HL-60 (cell line): ENCODE results near the gene LAMA2.

Experiments
- DNase-seq, 2 experiments: peaks; one replicate each; pipeline ENCODE4 v3.0.0-alpha.2; 2010 to 2020; ENCODE audit warnings: low read depth in 1 of 2, low spot score in 1 of 2
- H3K27ac ChIP-seq: fragments of 250-450 bp; sonication (Bioruptor Pico); replicated peaks from 2 replicates; pipeline ENCODE4 v1.5.1; 2020; ENCODE audit warnings: mild to moderate bottlenecking, moderate library complexity
- H3K27me3 ChIP-seq: fragments of 250-450 bp; sonication (Bioruptor Pico); 2 replicates; pipeline ENCODE4 v1.5.1; 2021; ENCODE audit warnings: mild to moderate bottlenecking, moderate library complexity; ENCODE audit not compliant: insufficient read depth, poor library complexity, severe bottlenecking
- H3K4me3 ChIP-seq: replicated peaks from 2 replicates; pipeline ENCODE4 v1.5.1; 2011; ENCODE audit warnings: mild to moderate bottlenecking, control low read depth, low read length; ENCODE audit not compliant: insufficient read depth
- CTCF ChIP-seq: IDR thresholded peaks from one replicate; pipeline ENCODE4 v1.5.1; 2011; ENCODE audit warnings: low read length, control low read depth, inconsistent platforms; ENCODE audit not compliant: insufficient read depth
- GABPA ChIP-seq: IDR thresholded peaks from 2 replicates; pipeline ENCODE4 v1.6.1; 2012; ENCODE audit warnings: low read depth
- POLR2AphosphoS5 ChIP-seq: IDR thresholded peaks from 2 replicates; pipeline ENCODE4 v1.6.1; 2012; ENCODE audit warnings: low read depth
- REST ChIP-seq: IDR thresholded peaks from 2 replicates; pipeline ENCODE4 v1.6.1; 2012; ENCODE audit warnings: low read depth; ENCODE audit not compliant: insufficient replicate concordance
- SPI1 ChIP-seq: IDR thresholded peaks from 2 replicates; pipeline ENCODE4 v1.6.1; 2012; ENCODE audit warnings: low read depth, mild to moderate bottlenecking, borderline replicate concordance

LAMA2 gene

GRCh38 chr6:129015721-129016120, 132.8 kb downstream of the LAMA2 start:
- no peak for TF ChIP-seq SPI1
- no peak for TF ChIP-seq GABPA
- no peak for TF ChIP-seq REST
- TF ChIP-seq POLR2AphosphoS5: no peak
- no peak for TF ChIP-seq CTCF
- Histone ChIP-seq H3K27ac (no peak overlapping the region), H3K27me3 (no peaks in the 10 kb centered on the region), H3K4me3 (no peak overlapping the region)
- no peak for DNase-seq

- Histone ChIP-seq H3K27ac (no peak overlapping the region), H3K27me3 (no peaks in the 10 kb centered on the region), H3K4me3 (no peak overlapping the region)
- no peak for DNase-seq
- TF ChIP-seq CTCF: no peak
- no peak for TF ChIP-seq POLR2AphosphoS5
- no peak for TF ChIP-seq GABPA
- TF ChIP-seq SPI1: no peak
- TF ChIP-seq REST: no peak
Measured at GRCh38 chr6:129016844-129017243, 133.9 kb downstream of the LAMA2 start.

GRCh38 chr6:129022011-129022553, 139.1 kb downstream of the LAMA2 start:
- Histone ChIP-seq H3K4me3 (no peak overlapping the region), H3K27me3 (no peaks in the 10 kb centered on the region), H3K27ac (no peak overlapping the region)
- DNase-seq: no peak
- TF ChIP-seq SPI1 (no peak), GABPA (no peak), POLR2AphosphoS5 (no peak), REST (no peak), CTCF (no peak)
